Spleen (tissue), 11 donors: Measurements from ENCODE around the gene EXD3. TPM values are rescaled to one million over a fixed set of nuclear protein-coding genes. Genes with fewer than 3 reads are reported as not detected.
A peak's percentile ranks its signal among the peaks of the same experiment; 100 is the strongest.

Experiments used
- DNase-seq: peaks from one replicate; pipeline ENCODE4 v3.0.0-alpha.2; 2020
- H3K27ac ChIP-seq, 8 donors: fragments of 200-600 bp; sonication (generic) in 7 of 8; 1 replicate in 4 of 8; 2 replicates in 4 of 8; pipeline versions ENCODE4 v1.5.0 to v1.8.0; 2016 to 2021; ENCODE audit warnings: inconsistent platforms in 4 of 8, mild to moderate bottlenecking in 4 of 8, moderate library complexity in 1 of 8
- H3K27me3 ChIP-seq, 7 donors: fragments of 200-600 bp; sonication (generic) in 6 of 7; replicated peaks in 1 of 7; 1 replicate in 4 of 7; 2 replicates in 3 of 7; pipeline versions ENCODE4 v1.5.0 to v1.8.0; 2016 to 2021; ENCODE audit warnings: inconsistent platforms in 3 of 7, mild to moderate bottlenecking in 1 of 7
- H3K36me3 ChIP-seq, 6 donors: fragments of 200-600 bp; sonication (generic) in 5 of 6; 1 replicate in 4 of 6; 2 replicates in 2 of 6; pipeline versions ENCODE4 v1.5.0 to v1.8.0; 2016 to 2021; ENCODE audit warnings: inconsistent platforms in 2 of 6
- H3K4me1 ChIP-seq, 6 donors: fragments of 200-600 bp; sonication (generic) in 5 of 6; 1 replicate in 3 of 6; 2 replicates in 3 of 6; pipeline versions ENCODE4 v1.5.0 to v1.8.0; 2016 to 2021; ENCODE audit warnings: inconsistent platforms in 3 of 6
- H3K4me3 ChIP-seq, 8 donors: fragments of 200-600 bp; sonication (generic) in 7 of 8; 1 replicate in 4 of 8; 2 replicates in 4 of 8; pipeline versions ENCODE4 v1.5.0 to v1.8.0; 2016 to 2021; ENCODE audit warnings: inconsistent platforms in 4 of 8, mild to moderate bottlenecking in 4 of 8, moderate library complexity in 2 of 8
- H3K9me3 ChIP-seq, 8 donors: fragments of 200-600 bp; sonication (generic) in 7 of 8; 1 replicate in 4 of 8; 2 replicates in 4 of 8; pipeline versions ENCODE4 v1.5.0 to v1.8.0; 2016 to 2021; ENCODE audit warnings: inconsistent platforms in 4 of 8
- POLR2A ChIP-seq, 3 donors: fragments of 450-650 bp; IDR thresholded peaks; one replicate each; pipeline ENCODE4 v1.5.1; 2017; ENCODE audit warnings: antibody characterized with exemption in 3 of 3, mild to moderate bottlenecking in 1 of 3
- POLR2AphosphoS5 ChIP-seq, 3 donors: sonication (generic); formaldehyde crosslinking; IDR thresholded peaks; one replicate each; pipeline ENCODE4 v1.5.1; 2017; ENCODE audit warnings: antibody characterized with exemption in 3 of 3
- whole genome bisulfite sequencing, 5 donors: extraction: QIAGEN DNeasy Blood & Tissue Kit in 3 of 5; methylation state at CpG; one replicate each; pipeline versions ENCODE4 v1.1.5 to v1.1.7; 2013 to 2018; 5-methylcytosine and 5-hydroxymethylcytosine counted together
- intact Hi-C: fragments of 100-400 bp; cut with DNase I; formaldehyde crosslinking; loops from one replicate; pipeline ENCODE4 v1.15.0; 2023; ENCODE audit warnings: low total_unique reads
- polyA plus RNA-seq, 3 donors: library from polyadenylated mRNA; stranded (reverse); fragments of 200-250 nt; gene quantifications; one replicate each; pipeline ENCODE4 v1.2.1, GENCODE V29; 2013
- total RNA-seq, 7 donors: library from RNA; depleted of rRNA in 3 of 7; stranded (reverse); fragments of >200 nt in 3 of 7; fragmentation: NEBNext Ultra II Directional in 4 of 7; extraction: Animal tissue kit (Norgen Biotek cat#: 25700) in 4 of 7; gene quantifications; one replicate each; pipeline versions ENCODE4 v1.1.0 to v1.2.1, GENCODE V29; 2016 to 2021
- TF ChIP-seq, protein P1 (sequence below), 11 experiments: fragments of 200-600 bp in 7 of 11; fragments of 450-650 bp in 4 of 11; sonication (generic) in 4 of 11; IDR thresholded peaks in 8 of 11; conservative IDR thresholded peaks in 3 of 11; 1 replicate in 7 of 11; 2 replicates in 4 of 11; pipeline versions ENCODE4 v1.4.0 to v1.8.0; 2016 to 2021; ENCODE audit warnings: antibody characterized with exemption in 11 of 11, inconsistent platforms in 4 of 11, mild to moderate bottlenecking in 1 of 11
- donor health status: healthy with polysubstance abuse.
- donor health status: DM: no; HTN: no; CAD: no; lungs with moderate emphysema.
- donor health status: DM: no; HTN: no; CAD: no.
- donor health status: Bipolar disorder and iron deficiency.
- donor health status: healthy.
- donor health status: DM: no; HTN: no; CAD: no.
- donor health status: DM: yes; HTN: yes; CAD: no.

Gene EXD3
- total and polyA plus RNA-seq, 10 donors = 14.5 to 62.3 (median 36.3) TPM

GRCh38 chr9:137357166-137357565 is 65.8 kb downstream of the EXD3 start:
- no peaks in the 10 kb centered on the region for H3K27me3 ChIP-seq
- H3K27ac ChIP-seq = no peak overlapping the region
- intact Hi-C loops = no loop called here
- peaks cover 0 to 29% (median 11%) of the 10 kb centered on the region in 6 donors for H3K4me1 ChIP-seq
- 86 to 91% (median 90%) methylated on average over 4 of the region's 4 CpGs for WGBS, 5 donors
- no peak for DNase-seq
- TF ChIP-seq POLR2AphosphoS5 (IDR thresholded peaks at IDR 0.05) (no peak), POLR2A (IDR thresholded peaks at IDR 0.05) (no peak)
- TF ChIP-seq, protein P1, sequence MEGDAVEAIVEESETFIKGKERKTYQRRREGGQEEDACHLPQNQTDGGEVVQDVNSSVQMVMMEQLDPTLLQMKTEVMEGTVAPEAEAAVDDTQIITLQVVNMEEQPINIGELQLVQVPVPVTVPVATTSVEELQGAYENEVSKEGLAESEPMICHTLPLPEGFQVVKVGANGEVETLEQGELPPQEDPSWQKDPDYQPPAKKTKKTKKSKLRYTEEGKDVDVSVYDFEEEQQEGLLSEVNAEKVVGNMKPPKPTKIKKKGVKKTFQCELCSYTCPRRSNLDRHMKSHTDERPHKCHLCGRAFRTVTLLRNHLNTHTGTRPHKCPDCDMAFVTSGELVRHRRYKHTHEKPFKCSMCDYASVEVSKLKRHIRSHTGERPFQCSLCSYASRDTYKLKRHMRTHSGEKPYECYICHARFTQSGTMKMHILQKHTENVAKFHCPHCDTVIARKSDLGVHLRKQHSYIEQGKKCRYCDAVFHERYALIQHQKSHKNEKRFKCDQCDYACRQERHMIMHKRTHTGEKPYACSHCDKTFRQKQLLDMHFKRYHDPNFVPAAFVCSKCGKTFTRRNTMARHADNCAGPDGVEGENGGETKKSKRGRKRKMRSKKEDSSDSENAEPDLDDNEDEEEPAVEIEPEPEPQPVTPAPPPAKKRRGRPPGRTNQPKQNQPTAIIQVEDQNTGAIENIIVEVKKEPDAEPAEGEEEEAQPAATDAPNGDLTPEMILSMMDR (IDR thresholded peaks at IDR 0.05 in 8 of 11, conservative IDR thresholded peaks at IDR 0.05 in 3 of 11) = no peak
- peaks cover 5 to 31% (median 27%) of the 10 kb centered on the region in 8 donors for H3K9me3 ChIP-seq
- H3K36me3 ChIP-seq = peaks cover 0 to 11% (median 0%) of the 10 kb centered on the region in 6 donors
- no peak overlapping the region for H3K4me3 ChIP-seq

- no peak for TF ChIP-seq POLR2AphosphoS5 (IDR thresholded peaks at IDR 0.05)
- no peak for TF ChIP-seq POLR2A (IDR thresholded peaks at IDR 0.05)
- TF ChIP-seq, protein P1 (IDR thresholded peaks at IDR 0.05 in 8 of 11, conservative IDR thresholded peaks at IDR 0.05 in 3 of 11) = no peak
- Histone ChIP-seq H3K4me3 (no peak overlapping the region), H3K27ac (no peak overlapping the region), H3K36me3 (peaks cover 0 to 11% (median 0%) of the 10 kb centered on the region in 6 donors), H3K4me1 (peaks cover 0 to 34% (median 14%) of the 10 kb centered on the region in 6 donors), H3K27me3 (no peaks in the 10 kb centered on the region), H3K9me3 (peaks cover 5 to 31% (median 27%) of the 10 kb centered on the region in 8 donors)
- intact Hi-C loops = no loop called here
- 83 to 93% (median 89%) methylated on average over 13 to 18 of the region's 18 CpGs for WGBS, 5 donors
- DNase-seq = no peak
Measured at GRCh38 chr9:137355761-137356365, 67.1 kb downstream of the EXD3 start.

DNA sequence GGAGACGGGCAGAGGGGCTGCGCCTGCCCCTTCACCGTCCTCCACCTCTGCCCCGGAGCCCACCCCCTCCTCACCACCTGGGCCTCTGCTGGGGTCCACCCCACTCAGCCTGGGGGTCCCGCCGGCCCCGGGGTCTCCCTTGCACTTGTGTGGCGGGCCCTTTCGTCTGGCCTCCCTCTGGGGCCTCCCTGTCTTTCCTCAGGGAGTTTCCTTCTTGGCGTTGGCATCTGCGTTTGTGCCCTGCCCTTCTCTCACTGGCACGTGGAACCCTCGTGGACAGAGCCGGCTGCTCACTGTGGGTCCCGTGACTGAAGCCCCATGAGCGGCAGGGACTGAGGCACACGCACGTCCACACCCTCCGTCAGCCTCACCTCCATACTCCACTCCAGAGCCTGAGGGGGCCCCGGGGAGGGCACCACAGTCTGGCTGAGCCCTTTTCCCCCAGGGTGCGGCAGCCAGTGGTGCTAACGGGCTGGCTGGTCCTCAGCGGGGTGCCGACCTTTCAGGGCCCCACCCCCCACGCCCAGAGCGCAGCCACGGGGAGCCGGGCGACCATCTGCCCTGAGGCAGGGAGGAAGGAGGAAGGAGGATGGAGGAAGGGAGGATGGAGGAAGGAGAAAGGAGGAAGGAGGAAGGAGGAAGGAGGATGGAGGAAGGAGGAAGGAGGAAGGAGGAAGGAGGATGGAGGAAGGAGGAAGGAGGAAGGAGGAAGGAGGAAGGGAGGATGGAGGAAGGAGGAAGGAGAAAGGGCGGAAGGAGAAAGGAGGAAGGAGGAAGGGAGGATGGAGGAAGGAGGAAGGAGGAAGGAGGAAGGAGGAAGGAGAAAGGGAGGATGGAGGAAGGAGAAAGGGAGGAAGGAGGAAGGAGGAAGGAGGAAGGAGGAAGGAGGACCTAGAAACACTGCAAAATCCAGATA is 67.9 kb downstream of the EXD3 start:
- intact Hi-C loops = no loop called here

More for the DNA sequence above, 67.9 kb downstream of the EXD3 start:
- no peak for DNase-seq
- H3K4me1 ChIP-seq = peaks cover 0 to 34% (median 14%) of the 10 kb centered on the region in 6 donors
- peak overlapping the region in 6 of 8 donors; percentile 29 to 75 (median 70) for H3K27ac ChIP-seq
- H3K9me3 ChIP-seq = peaks cover 5 to 31% (median 27%) of the 10 kb centered on the region in 8 donors
- no peak overlapping the region for H3K4me3 ChIP-seq
- TF ChIP-seq, protein P1 (IDR thresholded peaks at IDR 0.05 in 8 of 11, conservative IDR thresholded peaks at IDR 0.05 in 3 of 11) = no peak
- H3K36me3 ChIP-seq = peaks cover 0 to 11% (median 0%) of the 10 kb centered on the region in 6 donors
- H3K27me3 ChIP-seq = no peaks in the 10 kb centered on the region
- 74 to 89% (median 85%) methylated on average over 24 to 30 of the region's 30 CpGs for WGBS, 5 donors
